NT2/D1 (cell line): ENCODE measurements around the gene VARS2.

Experiments used
- YY1 ChIP-seq: IDR thresholded peaks from 2 replicates; pipeline ENCODE4 v1.6.1; 2011; ENCODE audit not compliant: insufficient read length, insufficient read depth
- ZNF274 ChIP-seq: IDR thresholded peaks from 2 replicates; pipeline ENCODE4 v1.6.1; 2011; ENCODE audit warnings: mild to moderate bottlenecking, low read depth, low read length

DNA sequence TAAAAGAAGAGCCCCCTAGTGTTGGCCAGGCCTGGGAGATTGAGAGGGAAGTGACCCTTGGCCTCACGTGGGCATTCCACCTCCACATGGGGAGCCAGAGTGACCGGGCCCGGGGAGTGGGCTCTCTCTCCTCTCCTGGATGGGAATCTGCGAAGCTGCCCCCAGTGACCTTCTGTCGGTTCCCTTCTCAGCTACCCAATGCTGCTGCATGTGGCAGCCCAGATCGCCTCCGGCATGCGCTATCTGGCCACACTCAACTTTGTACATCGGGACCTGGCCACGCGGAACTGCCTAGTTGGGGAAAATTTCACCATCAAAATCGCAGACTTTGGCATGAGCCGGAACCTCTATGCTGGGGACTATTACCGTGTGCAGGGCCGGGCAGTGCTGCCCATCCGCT lies 16.2 kb upstream of the VARS2 start:
- no peak for TF ChIP-seq ZNF274
- no peak for TF ChIP-seq YY1
